NCI-H187 (cell line): ENCODE results near the gene CARHSP1.
"Not testable (repeated sequence)": the region's sequence is repeated elsewhere in the genome, so short reads cannot be mapped to it uniquely, and the experiment has no call there.

Source experiments
- DNase-seq, 2 experiments: peaks; one replicate each; lab custom pipeline; 2025; lab: John Stamatoyannopoulos, UW

Gene CARHSP1

DNA sequence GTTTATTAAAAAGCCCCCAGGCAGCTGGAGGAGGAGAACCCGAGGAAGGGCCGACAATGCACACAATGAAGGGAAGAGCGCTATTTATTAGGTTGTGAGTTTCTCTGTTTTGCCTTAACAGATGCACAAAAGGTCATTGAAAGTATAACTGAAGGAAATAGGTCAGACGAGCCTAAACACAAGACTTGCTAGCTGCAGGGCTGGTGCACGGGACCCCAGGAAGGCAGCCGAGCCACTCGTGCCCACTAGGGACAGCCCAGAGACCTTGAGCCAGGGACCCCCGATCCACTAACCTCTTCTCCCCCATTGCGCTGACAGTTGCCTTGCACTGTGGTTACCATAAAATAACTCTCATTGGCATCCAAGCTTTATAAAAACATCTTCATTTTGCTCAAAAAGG lies 24.6 kb upstream of the CARHSP1 start:
- no peak for DNase-seq

DNA sequence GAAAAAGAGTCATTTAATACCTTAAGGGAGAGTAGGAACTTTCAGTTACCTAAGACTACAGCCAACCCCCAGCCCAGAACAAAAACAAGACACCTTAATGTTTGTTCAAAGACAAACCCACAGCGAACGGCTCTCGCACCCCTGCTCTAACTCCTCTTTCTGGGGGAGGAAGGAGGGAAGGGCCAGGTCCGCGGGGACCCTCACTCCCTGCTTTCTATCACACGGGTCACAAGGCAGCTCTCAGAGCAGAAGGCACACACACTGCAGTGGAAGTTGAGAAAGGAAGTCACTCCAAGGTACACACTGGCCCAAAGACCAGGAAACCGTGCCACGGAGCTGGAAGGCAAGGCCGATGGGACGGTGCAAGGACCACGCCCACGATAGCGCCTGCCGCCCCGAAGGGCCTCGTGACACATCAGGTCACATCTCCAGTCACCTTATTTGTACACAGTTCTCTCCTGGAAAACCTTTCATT lies 23.3 kb upstream of the CARHSP1 start:
- no peak for DNase-seq

DNA sequence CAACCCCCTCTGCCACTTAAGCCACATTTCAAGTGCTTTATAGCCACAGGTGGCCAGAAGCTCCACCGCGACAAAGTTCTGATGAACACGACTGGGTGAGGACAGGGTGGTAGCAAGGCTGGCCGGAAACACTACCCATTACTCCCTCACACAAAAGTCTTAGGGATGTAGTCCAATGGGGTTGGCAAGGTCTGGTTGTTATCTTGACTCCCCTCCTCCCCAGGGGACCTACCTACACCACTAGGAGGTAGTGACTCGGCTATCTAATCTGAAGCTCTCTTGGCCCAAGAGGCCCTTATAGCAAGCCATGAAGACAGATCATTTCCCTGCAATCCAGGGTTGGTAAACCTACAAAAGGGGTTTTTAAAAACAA lies 21.7 kb upstream of the CARHSP1 start:
- DNase-seq = no peak

DNA sequence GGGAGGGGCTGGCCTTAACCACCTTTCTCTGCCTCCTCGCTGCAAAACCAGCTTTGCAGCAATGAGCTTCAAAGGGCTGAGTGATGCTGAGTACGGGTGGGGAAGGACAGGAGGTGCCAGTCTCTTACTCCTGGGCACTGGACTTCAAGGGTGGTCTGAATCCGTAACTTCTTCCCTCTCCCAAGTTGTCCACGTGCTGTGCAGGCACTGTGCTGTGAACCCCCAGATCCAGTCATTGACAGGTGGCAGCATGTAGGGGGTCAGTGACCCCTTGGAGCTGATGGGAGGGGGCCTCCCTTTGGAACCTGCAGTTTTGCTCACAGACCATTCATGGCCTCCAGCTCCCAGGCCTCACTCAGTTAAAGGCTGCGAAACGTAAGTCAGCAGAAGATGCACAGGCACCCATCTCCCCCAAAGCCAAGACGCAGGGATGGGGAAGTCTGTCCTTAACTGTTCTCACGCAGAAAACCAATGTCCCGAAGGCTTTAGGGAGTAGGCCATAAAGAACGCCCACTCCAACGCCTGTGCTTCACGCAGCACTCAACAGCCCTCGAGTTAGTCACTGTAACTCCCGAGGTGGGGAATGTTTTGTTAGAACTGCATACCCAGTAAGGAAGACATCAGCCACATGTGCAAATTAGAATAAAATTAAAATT lies 21.2 kb upstream of the CARHSP1 start:
- no peak for DNase-seq

DNA sequence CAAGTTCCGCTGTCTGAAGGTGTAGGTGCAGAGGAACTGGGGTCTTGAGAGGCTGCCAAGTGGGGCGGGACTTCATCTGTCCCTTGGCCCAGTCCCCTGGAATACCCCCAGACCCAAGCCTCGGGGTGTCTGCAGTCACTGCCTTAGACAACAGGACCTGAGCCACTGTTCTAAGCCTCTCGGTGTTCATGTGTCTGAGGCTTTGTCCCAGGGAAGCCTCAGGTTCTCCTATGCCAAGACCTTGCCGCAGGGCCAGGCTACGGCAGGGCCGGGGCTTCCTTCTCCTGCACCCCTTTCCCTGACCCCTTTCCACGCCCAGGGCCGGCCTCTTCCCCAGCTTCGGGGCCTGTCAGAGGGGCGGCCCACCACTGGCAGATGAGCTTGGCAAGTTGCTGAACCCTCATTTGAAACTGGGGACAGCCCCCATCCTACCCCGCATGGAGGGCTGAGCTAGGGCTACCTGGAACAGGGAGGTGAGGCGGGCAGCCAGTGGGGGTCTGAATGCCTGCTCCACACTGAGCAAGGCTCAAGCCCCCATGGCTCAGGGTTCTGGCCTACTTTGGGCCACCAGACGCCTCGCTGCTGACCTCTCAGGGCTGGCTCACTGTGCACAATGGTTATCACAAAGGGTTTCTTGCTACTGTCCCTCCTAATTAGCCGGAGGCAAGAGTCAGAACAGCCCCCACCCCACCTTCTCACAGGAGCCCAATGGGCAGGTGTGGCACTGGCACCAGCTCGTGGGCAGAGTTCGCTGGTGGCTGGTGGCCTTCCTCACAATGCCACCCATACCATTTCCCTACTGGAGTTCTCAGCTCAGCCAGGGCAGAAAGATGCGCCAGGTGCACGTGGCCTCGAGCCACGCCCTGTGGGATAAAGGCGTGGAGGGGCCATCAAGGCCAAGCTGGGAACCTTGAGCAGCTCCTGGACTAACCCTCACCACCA lies 20.4 kb upstream of the CARHSP1 start:
- DNase-seq = no peak

DNA sequence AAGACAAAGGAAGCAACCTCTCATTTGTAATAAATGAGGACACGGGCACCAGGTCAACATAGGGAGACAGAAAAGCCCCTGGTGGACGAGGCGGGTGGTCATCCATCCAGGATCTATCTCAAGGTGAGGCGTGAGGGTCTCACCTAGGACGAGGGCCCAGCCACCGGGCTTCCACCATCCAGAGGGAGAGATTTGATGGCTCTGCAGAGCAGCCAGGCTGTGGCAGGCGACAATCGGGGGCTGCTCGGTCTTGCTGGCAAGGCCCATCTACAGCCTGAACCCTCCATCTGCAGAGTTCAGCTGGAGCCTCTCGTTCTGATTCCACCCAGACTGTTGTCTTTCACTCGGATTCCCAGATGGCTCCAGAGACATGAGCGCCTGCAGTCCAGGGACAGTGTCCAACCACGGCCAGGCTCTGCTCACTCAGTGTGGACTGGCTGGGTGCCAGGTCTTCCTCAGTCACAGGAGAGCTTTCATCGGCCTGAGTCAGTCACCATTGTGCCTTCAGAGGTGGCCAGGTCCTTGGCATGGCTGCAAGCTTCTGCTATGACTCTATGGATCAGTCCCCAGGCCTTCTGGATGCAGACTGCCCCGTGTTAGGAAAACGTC lies 19.2 kb upstream of the CARHSP1 start:
- no peak for DNase-seq

DNA sequence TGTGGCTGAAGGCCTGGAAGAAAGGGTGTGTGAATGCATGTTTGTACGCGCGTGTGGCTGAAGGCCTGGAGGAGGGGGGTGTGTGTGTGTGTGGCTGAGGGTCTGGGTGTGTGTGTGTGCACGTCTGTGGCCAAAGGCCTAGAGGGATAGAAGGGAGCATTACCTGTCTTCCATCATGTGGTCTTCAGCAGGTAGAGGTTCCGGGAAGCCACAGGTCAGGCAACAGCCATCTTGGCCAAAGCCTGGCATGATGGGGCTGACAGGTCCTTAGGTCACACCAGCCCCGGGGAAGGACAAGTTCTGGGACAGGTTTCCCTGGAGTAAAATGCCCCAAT lies 18.6 kb upstream of the CARHSP1 start:
- no peak for DNase-seq

DNA sequence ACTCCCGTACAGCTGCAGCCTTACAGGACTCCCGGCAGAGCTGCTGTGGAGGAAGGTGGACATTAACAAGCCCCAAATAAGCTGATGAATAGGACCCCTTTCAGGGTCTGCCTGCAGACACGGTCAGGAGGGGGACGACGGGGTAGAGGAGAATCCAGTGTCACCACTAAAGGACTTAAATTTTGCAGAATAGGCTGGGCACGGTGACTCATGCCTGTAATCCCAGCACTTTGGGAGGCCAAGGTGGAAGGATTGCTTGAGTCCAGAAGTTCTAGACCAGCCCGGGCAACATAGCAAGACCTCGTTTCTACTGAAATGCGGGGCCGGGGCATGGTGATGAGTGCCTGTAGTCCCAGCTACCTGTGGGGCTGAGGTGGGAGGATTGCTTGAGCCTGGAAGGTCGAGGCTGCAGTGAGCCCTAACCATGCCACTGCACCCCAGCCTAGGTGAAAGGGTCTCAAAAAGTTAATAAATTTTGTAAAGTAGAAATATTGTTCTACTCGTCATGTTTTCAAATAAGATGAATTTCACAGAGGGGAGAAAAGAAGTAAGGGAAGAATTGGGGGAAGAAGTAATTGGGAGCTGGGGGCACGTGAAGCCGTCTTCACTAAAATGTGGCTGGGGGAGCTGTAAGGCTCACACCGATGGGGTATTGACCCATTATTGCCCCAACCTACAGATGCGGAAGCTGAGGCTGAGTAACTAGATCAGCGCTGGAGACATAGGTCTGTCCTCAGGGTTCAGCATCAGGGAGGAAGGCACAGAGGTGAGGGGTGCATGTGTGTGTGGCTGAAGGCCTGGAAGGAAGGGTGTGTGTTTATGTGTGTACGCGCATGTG lies 18.0 kb upstream of the CARHSP1 start:
- no peak for DNase-seq

DNA sequence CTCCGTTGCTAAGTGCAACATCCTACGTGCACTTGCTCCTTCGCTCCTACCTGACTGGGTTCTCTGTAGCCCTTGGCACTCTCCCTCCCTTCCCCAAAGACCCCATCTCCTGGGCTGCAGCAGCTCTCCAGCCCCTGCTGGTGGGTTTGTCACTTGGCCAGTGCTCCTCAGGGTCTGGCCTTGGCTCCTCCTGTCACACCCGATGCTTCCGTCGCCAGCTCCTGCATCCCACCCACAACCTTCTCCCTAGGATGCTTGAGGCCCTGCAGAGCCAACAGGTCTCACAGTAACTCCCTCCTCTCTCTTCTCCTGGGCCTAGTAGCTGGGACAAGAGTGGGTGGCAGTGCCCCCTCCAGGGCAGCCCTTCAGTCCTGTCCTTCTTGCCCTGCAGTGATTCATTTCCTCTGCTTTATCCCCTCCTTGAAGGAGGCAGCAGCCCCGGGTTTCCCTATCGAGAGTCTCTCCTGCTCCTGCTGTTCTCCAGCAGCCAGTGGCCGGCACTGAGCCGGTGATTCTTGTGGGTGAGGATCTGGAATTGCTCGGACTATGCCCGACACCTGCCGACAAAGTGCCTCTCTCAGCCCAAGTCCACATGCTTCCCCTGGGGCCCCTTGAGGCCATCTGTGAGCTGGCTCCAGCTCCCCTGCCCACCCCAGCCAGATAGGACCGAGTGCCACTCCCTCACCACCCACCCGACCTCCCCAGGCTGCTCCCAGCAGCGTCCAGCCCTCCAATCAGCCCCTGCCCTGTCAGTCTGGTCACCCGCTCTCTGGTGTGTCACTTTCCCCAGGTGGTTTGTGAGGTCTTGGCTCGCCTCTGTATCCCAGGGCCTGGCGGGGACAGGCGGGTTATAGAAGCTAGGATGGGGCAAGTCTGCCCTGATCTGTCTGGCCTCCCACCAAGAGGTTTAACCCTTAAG lies 17.1 kb upstream of the CARHSP1 start:
- DNase-seq = no peak

DNA sequence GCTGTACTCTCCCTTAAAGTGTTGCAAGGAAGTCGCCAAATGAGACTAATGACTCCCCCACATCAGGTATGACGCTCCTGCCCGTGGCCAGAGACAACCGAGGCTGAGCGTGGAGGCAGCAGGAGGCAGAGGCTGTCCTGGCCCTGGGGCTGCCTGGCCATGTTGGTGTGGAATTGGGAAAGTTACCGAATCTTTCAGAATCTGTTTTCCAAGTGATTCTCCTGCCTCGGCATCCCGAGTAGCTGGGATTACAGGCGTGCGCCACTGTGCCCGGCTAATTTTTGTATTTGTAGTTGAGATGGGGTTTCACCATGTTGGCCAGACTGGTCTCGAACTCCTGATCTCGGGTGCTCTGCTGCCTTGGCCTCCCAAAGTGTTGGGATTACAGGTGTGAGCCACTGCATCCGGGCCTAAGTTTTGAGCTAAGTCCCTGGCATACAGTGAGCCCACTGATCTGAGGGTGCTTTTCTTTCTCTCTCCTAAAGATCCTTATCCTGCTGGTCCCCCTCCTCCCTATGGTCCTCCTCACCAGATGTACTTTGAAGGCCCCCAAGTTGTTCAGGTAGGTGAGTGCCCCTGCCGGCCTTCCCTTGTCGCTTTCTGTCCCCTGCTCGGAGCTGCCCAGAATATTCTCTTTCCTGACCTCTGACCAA lies 14.0 kb upstream of the CARHSP1 start:
- no peak for DNase-seq

DNA sequence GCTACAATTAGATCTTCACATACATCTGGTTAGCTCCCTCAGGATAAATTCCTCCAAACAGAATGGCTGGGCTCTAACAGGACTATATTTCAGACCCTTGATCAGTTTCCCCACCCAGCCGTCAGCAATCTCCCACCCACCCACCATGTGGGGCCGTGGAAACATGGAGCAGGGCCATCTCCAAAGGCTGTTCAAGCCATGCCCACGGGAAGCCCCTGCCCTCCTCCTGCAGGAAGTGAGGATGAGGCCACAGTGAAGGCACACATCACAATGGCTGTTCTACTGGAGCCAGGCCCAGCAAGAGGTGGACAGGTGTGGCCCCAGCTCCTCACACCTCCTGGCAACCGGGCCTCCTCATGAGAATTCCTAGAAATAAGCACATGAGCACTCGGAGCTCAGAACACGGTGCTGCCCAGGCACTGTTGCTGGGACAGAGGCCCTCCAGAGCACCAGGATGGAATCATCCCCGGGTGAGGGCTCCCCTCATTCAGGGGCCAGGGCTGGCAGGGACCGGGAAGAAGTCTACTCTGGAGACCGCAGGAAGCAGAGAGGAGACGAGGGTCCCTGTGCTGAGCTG lies 13.3 kb upstream of the CARHSP1 start, which contains the start of gene LITAFD:
Gene LITAFD, plus strand, starts transcription at position 311 of the 577 bp plus-strand sequence. CDS start 2,005 bp downstream, outside the sequence.
- no peak for DNase-seq

DNA sequence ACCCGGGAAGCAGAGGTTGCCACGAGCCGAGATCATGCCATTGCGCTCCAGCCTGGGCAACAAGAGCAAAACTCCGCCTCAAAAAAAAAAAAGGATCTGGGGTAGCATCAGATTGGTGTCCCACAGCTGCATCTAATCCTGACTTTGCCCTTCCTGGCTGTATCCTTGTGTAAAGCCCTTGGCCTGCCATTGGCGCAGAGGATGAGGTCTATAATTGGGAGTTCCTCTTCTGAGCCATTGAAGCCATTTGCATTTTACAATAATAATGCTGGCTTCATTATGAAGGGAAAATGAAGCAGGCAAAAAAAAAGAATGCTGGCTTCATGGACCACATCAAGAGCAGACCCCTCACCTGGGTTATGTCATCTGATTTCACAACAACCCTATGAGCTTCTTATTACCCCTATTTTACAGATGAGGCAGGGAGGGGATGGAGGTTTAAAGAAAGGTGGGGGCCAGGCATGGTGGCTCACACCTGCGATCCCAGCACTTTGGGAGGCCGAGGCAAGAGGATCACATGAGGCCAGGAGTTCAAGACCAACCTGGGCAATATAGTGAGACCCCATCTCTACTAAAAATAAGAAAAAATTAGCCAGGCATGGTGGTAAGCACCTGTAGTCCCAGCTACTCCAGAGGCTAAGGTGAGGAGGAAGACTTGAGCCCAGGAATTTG lies 12.2 kb upstream of the CARHSP1 start:
- no peak for DNase-seq

DNA sequence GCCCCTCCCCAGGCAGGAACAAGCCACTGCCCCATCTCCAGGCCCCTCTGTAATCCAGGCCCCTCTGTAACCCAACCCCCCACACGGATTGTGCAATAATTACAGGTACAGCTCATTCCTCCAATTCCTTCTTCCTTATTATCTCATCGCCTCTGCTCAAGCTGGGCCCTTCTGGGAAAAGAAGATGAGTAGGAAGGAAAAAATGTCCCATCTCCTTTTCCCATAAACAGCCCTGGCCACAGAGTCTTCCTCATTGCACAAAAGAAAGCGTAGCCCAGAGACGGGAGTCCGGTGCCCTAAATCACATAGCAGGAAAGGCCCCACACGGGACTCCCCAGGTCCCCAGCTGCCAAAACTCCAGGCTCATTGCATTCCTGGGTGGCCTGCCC lies 9.7 kb upstream of the CARHSP1 start:
- no peak for DNase-seq

DNA sequence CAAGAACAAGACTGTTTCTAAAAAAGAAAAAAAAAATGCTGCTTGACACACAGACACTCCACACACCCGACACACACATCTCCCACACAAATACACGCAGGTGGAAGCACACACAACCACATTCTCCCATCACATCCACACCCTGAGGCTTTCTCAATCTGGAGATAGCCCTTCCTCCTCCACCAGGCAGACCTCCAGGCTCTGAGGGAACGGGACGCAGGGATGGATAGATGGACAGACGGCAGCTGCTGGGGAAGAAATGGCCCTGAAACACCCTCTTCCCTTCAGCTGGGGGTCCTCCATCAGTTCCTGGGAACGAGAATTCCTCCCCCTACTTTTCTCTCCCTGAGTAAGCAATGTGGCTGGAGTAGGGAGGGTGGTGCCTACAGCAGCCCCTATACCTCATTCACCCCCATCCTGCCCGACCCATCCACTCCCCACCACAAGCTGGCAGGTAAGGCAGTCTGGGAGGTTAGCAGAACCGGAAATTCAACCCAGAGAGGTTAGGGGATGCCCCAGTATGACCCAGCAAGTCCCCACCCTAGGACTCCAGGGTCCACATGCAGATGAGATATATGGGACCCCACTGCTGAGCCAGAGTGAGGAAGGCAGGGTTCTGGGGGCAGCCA lies 9.2 kb upstream of the CARHSP1 start:
- DNase-seq = no peak

DNA sequence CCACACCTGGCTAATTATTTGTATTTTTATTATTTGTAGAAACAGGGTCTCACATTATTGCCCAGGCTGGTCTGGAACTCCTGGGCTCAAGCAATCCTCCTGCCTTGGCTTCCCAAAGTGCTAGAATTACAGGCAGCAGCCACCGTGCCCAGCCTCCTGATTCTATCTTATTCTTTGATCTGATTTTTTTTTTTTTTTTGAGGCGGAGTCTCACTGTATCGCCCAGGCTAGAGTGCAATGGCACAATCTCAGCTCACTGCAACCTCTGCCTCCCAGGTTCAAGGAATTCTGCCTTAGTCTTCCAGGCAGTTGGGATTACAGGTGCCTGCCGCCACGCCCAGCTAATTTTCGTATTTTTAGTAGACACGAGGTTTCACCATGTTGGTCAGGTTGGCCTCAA lies 6.5 kb upstream of the CARHSP1 start:
- not testable (repeated sequence) for DNase-seq

DNA sequence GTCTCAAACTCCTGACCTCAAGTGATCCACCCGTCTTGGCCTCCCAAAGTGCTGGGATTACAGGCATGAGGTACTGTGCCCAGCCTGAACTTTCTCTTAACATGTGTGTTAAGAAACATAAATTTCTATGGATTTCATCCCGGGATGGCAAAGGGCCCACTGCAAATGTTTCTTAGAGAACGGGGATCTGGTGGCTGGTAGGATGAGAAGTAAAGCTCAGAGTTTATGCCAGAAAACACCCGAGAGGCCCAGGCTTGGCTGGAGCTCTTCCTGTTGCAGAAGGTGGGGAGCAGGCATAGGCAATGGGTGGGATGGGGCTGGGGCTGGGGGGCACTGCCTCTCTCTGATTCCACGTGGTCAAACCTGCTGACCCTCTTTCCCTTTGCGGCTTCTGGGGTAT lies 5.6 kb upstream of the CARHSP1 start:
- no peak for DNase-seq

DNA sequence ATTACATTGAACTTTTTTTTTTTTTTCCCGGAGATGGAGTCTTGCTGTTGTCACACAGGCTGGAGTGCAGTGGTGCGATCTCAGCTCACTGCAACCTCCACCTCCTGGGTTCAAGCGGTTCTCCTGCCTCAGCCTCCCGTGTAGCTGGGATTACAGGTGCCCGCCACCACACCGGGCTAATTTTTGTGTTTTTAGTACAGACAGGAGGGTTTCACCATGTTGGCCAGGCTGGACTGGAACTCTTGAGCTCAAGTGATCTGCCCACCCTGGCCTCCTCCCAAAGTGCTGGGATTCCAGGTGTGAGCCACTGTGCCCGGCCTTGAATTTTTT lies 5.0 kb upstream of the CARHSP1 start:
- DNase-seq = not testable (repeated sequence)

DNA sequence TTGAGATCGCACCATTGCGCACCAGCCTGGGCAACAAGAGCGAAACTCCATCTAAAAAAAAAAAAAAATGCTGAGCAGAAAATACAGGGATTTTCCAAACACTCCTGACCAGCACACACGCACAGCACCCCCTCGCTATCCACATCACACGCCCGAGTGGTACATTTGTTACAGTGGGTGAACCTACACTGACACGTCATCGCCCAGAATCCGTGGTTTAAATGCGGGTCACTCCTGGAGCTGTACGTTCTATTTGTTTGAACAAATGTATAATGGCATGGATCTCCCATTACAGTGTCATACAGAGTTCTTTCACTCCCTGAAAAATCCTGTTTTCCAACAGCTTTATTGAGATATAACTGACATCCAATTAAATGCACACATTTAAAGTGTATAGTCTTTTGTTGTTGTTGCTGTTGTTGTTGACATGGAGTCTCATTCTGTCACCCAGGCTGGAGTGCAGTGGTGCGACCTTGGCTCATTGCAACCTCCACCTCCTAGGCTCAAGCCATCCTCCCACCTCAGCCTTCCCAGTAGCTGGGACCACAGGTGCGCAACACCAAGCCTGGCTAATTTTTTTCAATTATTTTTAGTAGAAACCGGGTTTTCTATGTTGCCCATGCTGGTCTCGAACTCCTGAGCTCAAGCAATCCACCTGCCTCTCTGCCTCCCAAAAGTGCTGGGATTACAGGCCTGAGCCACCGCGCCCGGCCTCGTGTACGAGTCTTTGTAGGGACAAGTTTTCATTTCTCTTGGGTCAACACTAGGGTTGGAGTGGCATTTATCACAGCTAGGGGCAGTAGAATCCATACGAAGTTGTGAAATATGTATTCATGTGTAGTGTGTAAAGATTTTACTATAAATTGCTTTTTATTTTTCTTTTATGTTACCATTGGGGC lies 4.4 kb upstream of the CARHSP1 start:
- DNase-seq = no peak
